HCT116 (cell line): ENCODE data around the gene CREBBP. TPM values are rescaled to one million over a fixed set of nuclear protein-coding genes. Genes with fewer than 3 reads are reported as not detected.

Source experiments
- ATAC-seq: fragments of 200-7000 bp; cut with Tn5 transposase; 2 replicates; pipeline ENCODE4 v1.9.1; 2020; ENCODE audit warnings: mild to moderate bottlenecking, moderate library complexity
- BruUV-seq: library from RNA; stranded (reverse); fragments of 400-500 nt; replicated peaks from 2 replicates; lab custom pipeline; 2021; lab: Mats Ljungman, UMichigan
- CTCF ChIA-PET: fragments of 300-600 bp; sonication (Branson Sonifier 250); formaldehyde crosslinking; loops from one replicate; lab custom pipeline; 2021; ENCODE audit warnings: antibody characterized with exemption; lab: Charles Lee
- POLR2A ChIA-PET: fragments of 300-600, 350-600 bp; sonication (Branson Sonifier 250); formaldehyde crosslinking; loops from one replicate; lab custom pipeline; 2021; ENCODE audit warnings: antibody characterized with exemption; lab: Charles Lee
- RAD21 ChIA-PET, 2 experiments: fragments of 300-600 bp; sonication (Branson Sonifier 250); formaldehyde crosslinking; loops; one replicate each; lab custom pipeline; 2023; ENCODE audit warnings: low total read pairs in 2 of 2; ENCODE audit not compliant: uncharacterized antibody in 2 of 2, unreplicated experiment in 2 of 2, low non-redundant PET in 1 of 2; lab: Charles Lee
- DNase-seq: peaks from one replicate; pipeline ENCODE4 v3.0.0-alpha.2; 2010; ENCODE audit warnings: low read depth, low spot score
- H2AFZ ChIP-seq: fragments of 200-600 bp; shearing (Covaris generic), sonication (generic); 2 replicates; pipeline ENCODE4 v1.6.1; 2017; ENCODE audit warnings: low read depth, mixed run types, mixed read lengths, antibody characterized with exemption, low read length; ENCODE audit not compliant: poor library complexity, severe bottlenecking
- H3K27ac ChIP-seq: 2 replicates; pipeline ENCODE4 v1.5.1; 2012; ENCODE audit warnings: low read depth, low read length
- H3K27me3 ChIP-seq: fragments of 200-600 bp; sonication (generic); 2 replicates; pipeline ENCODE4 v1.6.1; 2016; ENCODE audit warnings: mixed run types, low read length, mixed read lengths; ENCODE audit not compliant: insufficient read depth
- H3K36me3 ChIP-seq, 2 experiments: fragments of 200-500 bp in 1 of 2; fragments of 200-600 bp in 1 of 2; sonication (Bioruptor generic) in 1 of 2; sonication (generic) in 1 of 2; 2 replicates each; pipeline versions ENCODE4 v1.5.1 to v1.6.1; 2014 to 2016; ENCODE audit warnings: low read length in 2 of 2, inconsistent platforms in 1 of 2, mixed read lengths in 1 of 2, mixed run types in 1 of 2; ENCODE audit not compliant: insufficient read depth in 2 of 2, control insufficient read depth in 1 of 2
- H3K4me1 ChIP-seq, 2 experiments: fragments of 200-600 bp in 1 of 2; sonication (generic) in 1 of 2; 2 replicates each; pipeline versions ENCODE4 v1.5.1 to v1.6.1; 2012 to 2017; ENCODE audit warnings: low read length in 2 of 2, inconsistent platforms in 1 of 2, mild to moderate bottlenecking in 1 of 2, mixed read lengths in 1 of 2, mixed run types in 1 of 2, moderate library complexity in 1 of 2; ENCODE audit not compliant: insufficient read depth in 2 of 2, control insufficient read depth in 1 of 2
- H3K4me2 ChIP-seq: fragments of 200-600 bp; sonication (generic); 2 replicates; pipeline ENCODE4 v1.6.1; 2017; ENCODE audit warnings: mixed run types, low read length, mixed read lengths
- H3K4me3 ChIP-seq, 2 experiments: fragments of 200-600 bp in 1 of 2; sonication (generic) in 1 of 2; replicated peaks in 1 of 2; 2 replicates each; pipeline ENCODE4 v1.5.1; 2011 to 2016; ENCODE audit warnings: low read length in 2 of 2, control low read depth in 1 of 2, low read depth in 1 of 2, mild to moderate bottlenecking in 1 of 2, mixed read lengths in 1 of 2, mixed run types in 1 of 2
- H3K79me2 ChIP-seq: fragments of 200-600 bp; sonication (generic); 2 replicates; pipeline ENCODE4 v1.6.1; 2017; ENCODE audit warnings: mild to moderate bottlenecking, mixed run types, low read length, moderate library complexity, mixed read lengths; ENCODE audit not compliant: insufficient read depth
- H3K9ac ChIP-seq: fragments of 200-600 bp; sonication (generic); 2 replicates; pipeline ENCODE4 v1.6.1; 2016; ENCODE audit warnings: low read length, mixed read lengths
- H3K9me2 ChIP-seq: fragments of 200-600 bp; sonication (generic), shearing (Covaris generic); 2 replicates; pipeline ENCODE4 v1.6.1; 2017; ENCODE audit warnings: mixed run types, mild to moderate bottlenecking, moderate library complexity; ENCODE audit not compliant: insufficient read depth
- H3K9me3 ChIP-seq, 2 experiments: fragments of 200-500 bp in 1 of 2; fragments of 200-600 bp in 1 of 2; sonication (Bioruptor generic) in 1 of 2; sonication (generic) in 1 of 2; 2 replicates each; pipeline ENCODE4 v1.6.1; 2014 to 2017; ENCODE audit warnings: low read length in 2 of 2, mixed read lengths in 2 of 2, inconsistent platforms in 1 of 2, low read depth in 1 of 2, mild to moderate bottlenecking in 1 of 2, mixed run types in 1 of 2, moderate library complexity in 1 of 2; ENCODE audit not compliant: control insufficient read depth in 1 of 2, insufficient read depth in 1 of 2
- H4K20me1 ChIP-seq: fragments of 200-600 bp; sonication (generic), shearing (Covaris generic); 2 replicates; pipeline ENCODE4 v1.6.1; 2017; ENCODE audit warnings: mixed run types, mild to moderate bottlenecking, moderate library complexity; ENCODE audit not compliant: insufficient read depth
- CBX3 ChIP-seq: IDR thresholded peaks from 2 replicates; pipeline ENCODE4 v1.6.1; 2012; ENCODE audit warnings: low read depth
- CEBPB ChIP-seq: IDR thresholded peaks from 2 replicates; pipeline ENCODE4 v1.6.1; 2012; ENCODE audit warnings: low read depth
- EGR1 ChIP-seq: IDR thresholded peaks from 2 replicates; pipeline ENCODE4 v1.6.1; 2012; ENCODE audit warnings: low read depth
- FOSL1 ChIP-seq: IDR thresholded peaks from 2 replicates; pipeline ENCODE4 v1.6.1; 2012; ENCODE audit warnings: low read depth
- SRF ChIP-seq: IDR thresholded peaks from 2 replicates; pipeline ENCODE4 v1.6.1; 2012; ENCODE audit warnings: low read depth
- TCF7L2 ChIP-seq: IDR thresholded peaks from 2 replicates; pipeline ENCODE4 v1.7.0; 2011; ENCODE audit warnings: borderline replicate concordance, inconsistent platforms; ENCODE audit not compliant: insufficient read depth, insufficient read length; ENCODE audit errors: extremely low read depth
- YY1 ChIP-seq: IDR thresholded peaks from 2 replicates; pipeline ENCODE4 v1.6.1; 2011; ENCODE audit warnings: low read length, low read depth, moderate library complexity, mild to moderate bottlenecking; ENCODE audit not compliant: insufficient replicate concordance; ENCODE audit errors: extremely low read depth
- intact Hi-C: fragments of 100-400 bp; cut with micrococcal nuclease; formaldehyde crosslinking; loops from 2 replicates; pipeline ENCODE4 v1.10.0; 2022
- total RNA-seq: library from RNA; stranded (reverse); gene quantifications from one replicate; pipeline ENCODE4 v1.2.1, GENCODE V29; 2021; ENCODE audit not compliant: unreplicated experiment
- TF ChIP-seq, protein P1 (sequence below), 3 experiments: fragments of 200-600 bp in 1 of 3; sonication (generic) in 1 of 3; IDR thresholded peaks in 2 of 3; conservative IDR thresholded peaks in 1 of 3; 2 replicates each; pipeline ENCODE4 v1.5.1; 2012 to 2017; ENCODE audit warnings: low read depth in 2 of 3, low read length in 2 of 3, antibody characterized with exemption in 1 of 3, borderline replicate concordance in 1 of 3, control low read depth in 1 of 3, mild to moderate bottlenecking in 1 of 3, mixed read lengths in 1 of 3, mixed run types in 1 of 3, moderate library complexity in 1 of 3; ENCODE audit not compliant: insufficient read depth in 1 of 3
- TF ChIP-seq, protein P2 (sequence below): IDR thresholded peaks from 2 replicates; pipeline ENCODE4 v1.6.1; 2012; ENCODE audit warnings: low read depth

The CREBBP gene
- total RNA-seq, 1 experiment from 2014 or later = 42.7 TPM

DNA sequence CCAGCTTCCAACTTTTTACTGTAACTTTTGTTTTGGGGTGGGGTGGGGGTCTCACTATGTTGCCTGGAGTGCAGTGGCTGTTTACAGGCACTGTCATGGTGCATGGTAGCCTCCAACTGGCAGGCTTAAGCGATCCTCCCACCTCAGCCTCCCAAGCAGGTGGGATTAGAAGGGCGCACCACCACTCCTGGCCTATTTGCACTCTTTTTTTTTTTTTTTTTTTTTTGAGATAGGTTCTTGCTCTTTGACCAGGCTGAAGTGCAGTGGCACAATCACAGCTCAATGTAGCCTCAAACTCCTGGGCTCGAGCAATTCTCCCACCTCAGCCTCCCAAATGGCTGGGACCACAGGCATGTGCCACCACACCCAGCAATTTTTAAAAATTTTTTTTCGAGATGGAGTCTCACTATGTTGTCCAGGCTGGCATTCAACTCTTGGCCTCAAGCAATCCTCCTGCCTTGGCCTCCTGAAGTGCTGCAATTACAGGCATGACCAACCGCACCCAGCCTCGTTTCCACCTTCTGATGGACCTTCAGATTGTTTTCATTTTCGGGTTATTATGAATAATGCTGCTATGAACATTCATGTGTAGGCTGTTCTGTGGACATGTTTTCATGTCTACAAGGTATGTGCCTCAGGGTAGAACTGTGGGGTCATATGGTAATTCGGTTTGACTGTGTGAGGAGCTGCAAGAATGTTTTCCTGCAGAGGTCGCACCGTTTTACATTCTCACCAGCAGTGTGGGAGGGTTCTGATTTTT lies 174.1 kb downstream of the CREBBP start:
- ChIA-PET POLR2A (no interaction called here), RAD21 (no interaction called here), CTCF (no interaction called here)
- TF ChIP-seq SRF = no peak
- no peak for TF ChIP-seq FOSL1
- no peak for TF ChIP-seq YY1
- TF ChIP-seq, protein P1, sequence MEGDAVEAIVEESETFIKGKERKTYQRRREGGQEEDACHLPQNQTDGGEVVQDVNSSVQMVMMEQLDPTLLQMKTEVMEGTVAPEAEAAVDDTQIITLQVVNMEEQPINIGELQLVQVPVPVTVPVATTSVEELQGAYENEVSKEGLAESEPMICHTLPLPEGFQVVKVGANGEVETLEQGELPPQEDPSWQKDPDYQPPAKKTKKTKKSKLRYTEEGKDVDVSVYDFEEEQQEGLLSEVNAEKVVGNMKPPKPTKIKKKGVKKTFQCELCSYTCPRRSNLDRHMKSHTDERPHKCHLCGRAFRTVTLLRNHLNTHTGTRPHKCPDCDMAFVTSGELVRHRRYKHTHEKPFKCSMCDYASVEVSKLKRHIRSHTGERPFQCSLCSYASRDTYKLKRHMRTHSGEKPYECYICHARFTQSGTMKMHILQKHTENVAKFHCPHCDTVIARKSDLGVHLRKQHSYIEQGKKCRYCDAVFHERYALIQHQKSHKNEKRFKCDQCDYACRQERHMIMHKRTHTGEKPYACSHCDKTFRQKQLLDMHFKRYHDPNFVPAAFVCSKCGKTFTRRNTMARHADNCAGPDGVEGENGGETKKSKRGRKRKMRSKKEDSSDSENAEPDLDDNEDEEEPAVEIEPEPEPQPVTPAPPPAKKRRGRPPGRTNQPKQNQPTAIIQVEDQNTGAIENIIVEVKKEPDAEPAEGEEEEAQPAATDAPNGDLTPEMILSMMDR (IDR thresholded peaks at IDR 0.05 in 2 of 3, conservative IDR thresholded peaks at IDR 0.05 in 1 of 3; ENCODE audit: borderline replicate concordance in 1 of 3, insufficient read depth in 1 of 3, low read depth in 2 of 3, low read length in 2 of 3) = no peak
- no peak for TF ChIP-seq CBX3
- no peak for TF ChIP-seq EGR1
- TF ChIP-seq CEBPB = no peak
- TF ChIP-seq, protein P2, sequence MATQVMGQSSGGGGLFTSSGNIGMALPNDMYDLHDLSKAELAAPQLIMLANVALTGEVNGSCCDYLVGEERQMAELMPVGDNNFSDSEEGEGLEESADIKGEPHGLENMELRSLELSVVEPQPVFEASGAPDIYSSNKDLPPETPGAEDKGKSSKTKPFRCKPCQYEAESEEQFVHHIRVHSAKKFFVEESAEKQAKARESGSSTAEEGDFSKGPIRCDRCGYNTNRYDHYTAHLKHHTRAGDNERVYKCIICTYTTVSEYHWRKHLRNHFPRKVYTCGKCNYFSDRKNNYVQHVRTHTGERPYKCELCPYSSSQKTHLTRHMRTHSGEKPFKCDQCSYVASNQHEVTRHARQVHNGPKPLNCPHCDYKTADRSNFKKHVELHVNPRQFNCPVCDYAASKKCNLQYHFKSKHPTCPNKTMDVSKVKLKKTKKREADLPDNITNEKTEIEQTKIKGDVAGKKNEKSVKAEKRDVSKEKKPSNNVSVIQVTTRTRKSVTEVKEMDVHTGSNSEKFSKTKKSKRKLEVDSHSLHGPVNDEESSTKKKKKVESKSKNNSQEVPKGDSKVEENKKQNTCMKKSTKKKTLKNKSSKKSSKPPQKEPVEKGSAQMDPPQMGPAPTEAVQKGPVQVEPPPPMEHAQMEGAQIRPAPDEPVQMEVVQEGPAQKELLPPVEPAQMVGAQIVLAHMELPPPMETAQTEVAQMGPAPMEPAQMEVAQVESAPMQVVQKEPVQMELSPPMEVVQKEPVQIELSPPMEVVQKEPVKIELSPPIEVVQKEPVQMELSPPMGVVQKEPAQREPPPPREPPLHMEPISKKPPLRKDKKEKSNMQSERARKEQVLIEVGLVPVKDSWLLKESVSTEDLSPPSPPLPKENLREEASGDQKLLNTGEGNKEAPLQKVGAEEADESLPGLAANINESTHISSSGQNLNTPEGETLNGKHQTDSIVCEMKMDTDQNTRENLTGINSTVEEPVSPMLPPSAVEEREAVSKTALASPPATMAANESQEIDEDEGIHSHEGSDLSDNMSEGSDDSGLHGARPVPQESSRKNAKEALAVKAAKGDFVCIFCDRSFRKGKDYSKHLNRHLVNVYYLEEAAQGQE = no peak
- no peak for TF ChIP-seq TCF7L2
- Histone ChIP-seq H3K4me3 (no peak overlapping the region), H3K27me3 (no peaks in the 10 kb centered on the region), H4K20me1 (peaks cover 7% of the 10 kb centered on the region; the same call in 1 of the 2 replicates), H3K27ac (no peak overlapping the region), H2AFZ (no peak overlapping the region), H3K9ac (no peak overlapping the region), H3K4me2 (no peak overlapping the region), H3K36me3 (peaks cover 0 to 4% of the 10 kb centered on the region in 2 experiments; a peak in 2 of 4 replicates), H3K9me3 (no peaks in the 10 kb centered on the region), H3K9me2 (no peaks in the 10 kb centered on the region), H3K4me1 (no peaks in the 10 kb centered on the region), H3K79me2 (peaks cover 97% of the 10 kb centered on the region)
- ATAC-seq (no peak), DNase-seq (no peak)
- intact Hi-C loops = no loop called here
- BruUV-seq = no TSS peak
